HG02571 (cell line): ENCODE results near the gene CSNK1A1L.

ENCODE experiments used
- ATAC-seq: cut with Tn5 transposase; IDR thresholded peaks from one replicate; pipeline ENCODE4 v1.9.1; 2021; ENCODE audit warnings: mild to moderate bottlenecking, moderate library complexity; ENCODE audit not compliant: unreplicated experiment

Gene CSNK1A1L

DNA sequence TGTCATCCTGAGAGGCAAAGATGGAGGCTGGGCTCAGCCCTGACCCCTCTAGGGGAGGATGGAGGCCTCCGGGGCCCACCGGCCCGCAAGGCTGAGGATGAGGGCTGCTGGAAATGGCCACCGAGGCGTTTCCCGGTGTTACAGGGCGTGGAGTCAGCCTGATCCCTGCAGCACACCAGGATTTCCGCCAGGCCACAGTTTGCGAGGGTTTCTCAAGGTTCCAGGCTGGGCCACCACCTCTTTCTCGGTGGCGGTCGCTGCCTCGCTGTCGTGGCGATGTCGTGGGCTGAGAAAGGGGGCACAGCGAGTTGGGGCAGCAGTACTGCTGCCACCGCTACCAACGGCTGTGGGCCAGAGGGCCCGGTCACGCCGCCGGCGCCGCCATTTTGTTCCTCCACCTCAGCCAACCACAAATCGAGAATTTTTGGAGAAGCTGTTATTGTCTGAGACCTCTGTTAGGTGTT lies at the start of gene CSNK1A1L:
Gene CSNK1A1L (minus strand): TSS at position 414 of the 464 bp plus-strand sequence. CDS start 408 bp downstream, at position 6.
- no peak for ATAC-seq

DNA sequence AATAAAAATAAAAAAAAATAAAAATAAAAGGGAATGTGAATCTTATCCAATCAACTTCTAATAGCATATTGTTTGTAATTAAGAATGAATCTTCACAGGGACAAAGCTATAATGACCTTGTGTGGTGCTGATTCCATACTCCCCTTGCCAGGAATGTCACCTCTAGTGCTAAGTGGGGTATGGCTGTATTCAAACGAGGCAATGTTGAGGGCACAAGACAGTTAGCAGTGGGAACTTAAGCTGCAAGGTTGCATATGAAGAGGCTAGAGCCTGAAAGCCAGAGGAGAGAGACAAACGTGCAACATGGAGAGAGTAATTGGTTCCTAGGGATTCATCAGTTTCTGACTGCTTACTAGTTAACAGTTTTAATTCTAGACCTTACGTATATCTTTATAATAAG lies 43.9 kb upstream of the CSNK1A1L start:
- ATAC-seq = no peak

DNA sequence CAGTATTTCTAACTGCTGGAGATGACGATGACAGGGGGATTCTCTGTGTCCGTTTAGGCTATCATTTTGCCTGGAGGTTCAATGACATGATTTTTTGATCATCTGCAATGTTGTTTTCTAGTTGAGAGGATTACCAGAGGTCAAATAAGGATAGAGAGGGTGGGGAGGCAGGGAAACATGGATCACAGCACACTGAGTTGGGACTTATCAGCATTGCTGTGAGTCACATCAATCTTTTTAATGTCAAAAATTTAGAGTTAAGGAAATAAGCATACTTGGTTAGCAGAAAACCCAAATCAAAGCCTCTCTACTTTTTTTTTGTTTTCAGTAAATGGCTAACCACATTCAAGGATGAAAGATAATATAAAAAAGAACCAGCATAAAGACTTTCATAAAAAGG lies 43.0 kb upstream of the CSNK1A1L start:
- ATAC-seq = no peak

DNA sequence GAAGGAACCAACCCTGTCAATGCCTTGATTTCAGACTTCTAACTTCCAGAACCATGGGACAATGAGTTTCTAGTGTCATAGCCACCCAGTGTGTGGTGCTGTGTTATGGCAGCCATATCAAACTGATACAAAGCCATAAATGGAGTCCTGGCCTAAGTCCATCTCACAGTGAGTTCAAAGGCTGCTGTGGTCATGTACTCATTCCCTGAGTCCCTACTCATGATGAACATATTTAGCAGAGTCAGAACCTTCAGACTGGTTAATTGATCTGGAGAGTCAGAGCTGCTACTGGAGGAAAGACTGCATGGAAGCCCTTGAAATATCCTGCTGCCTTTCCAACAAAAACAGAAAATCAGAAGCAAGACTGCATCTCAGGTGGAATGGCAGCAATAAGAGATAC lies 39.2 kb upstream of the CSNK1A1L start:
- ATAC-seq = no peak

DNA sequence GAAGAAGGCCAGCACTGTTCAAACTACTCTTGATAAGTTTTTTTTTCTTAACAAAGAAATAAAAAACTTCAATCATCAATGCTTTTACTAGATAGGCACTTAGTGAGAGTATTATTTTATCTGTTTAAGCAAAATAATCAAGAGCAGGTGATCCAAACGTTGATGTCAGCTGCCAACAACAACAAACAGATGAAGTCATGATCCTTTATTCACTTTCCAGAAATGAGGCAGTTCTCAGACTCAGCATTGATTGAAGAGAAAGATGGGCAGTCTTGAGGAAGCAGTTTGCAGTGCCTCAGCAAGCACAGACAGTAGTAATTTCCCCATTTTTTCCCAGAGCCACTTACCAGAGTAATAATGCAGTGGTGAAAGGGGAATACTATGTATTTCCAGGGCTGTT lies 38.4 kb upstream of the CSNK1A1L start:
- ATAC-seq = no peak

DNA sequence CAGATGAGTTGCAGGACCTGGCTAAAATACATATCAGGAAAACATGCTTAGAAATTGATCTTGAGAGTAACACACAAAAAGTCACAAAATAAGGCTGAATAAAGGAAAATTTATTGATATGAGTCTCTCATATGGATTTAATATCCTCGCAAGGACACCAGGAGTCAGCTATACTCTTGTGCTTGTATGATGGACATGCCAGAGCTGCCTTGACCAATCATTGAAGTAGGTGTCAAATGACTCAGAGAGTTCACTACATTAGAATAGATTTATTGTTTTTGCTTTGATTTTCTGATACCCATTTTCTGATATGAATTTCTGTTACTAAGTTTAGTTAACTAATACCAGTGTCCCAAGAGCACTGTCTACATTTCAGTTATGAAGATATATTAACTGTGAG lies 37.4 kb upstream of the CSNK1A1L start:
- no peak for ATAC-seq

DNA sequence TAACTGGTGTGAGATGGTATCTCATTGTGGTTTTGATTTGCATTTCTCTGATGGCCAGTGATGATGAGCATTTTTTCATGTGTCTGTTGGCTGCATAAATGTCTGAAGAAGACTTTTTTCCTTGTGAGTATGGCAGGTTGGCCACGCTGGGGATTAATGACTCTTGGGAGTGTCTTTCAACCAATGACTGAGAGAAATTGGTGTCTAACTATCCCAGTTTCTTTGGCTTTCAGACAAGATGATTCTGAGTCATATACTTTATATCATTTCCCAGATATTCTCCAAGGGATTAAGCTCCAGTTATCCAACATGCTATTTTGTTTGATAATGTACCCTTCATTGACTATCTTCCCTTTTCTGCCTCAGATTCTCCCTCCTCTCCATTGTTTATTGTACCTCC lies 35.5 kb upstream of the CSNK1A1L start:
- no peak for ATAC-seq

DNA sequence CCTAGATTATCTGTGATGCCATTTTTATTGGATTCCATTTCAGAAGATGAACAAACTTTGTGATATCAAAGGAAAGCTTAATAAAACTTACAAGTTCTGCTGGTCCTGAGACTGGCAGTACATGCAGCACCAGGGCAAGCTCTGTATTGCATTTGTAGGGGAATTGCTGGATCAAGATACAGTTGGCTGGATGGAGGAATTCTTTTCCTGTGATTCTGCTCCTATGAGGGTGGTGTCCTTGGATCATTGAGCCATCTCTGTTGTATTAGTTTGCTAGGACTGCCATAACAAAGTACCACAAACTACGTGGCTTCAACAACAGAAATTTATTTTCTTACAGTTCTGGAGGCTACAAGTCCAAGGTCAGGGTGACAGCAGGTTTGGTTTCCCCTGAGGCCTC lies 33.9 kb upstream of the CSNK1A1L start:
- ATAC-seq = no peak

DNA sequence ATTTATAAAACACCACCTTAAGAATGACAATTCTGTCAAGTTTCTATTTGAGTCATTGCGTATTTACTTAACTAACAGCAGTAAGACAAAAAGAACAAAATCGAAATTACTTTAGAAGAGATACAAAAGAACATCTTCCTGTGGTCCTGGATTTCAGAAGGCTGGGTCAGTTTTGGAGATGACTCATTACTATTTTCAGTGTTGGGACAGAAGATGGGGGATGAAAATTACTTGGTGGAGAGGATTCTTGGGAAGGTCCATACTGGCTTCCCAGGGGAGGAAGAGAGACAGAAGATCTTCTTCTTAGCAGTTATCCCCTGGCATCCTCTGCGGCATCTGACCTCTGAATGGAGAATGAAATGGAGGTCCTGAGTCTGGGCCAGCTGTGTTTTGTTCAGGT lies 33.5 kb upstream of the CSNK1A1L start:
- ATAC-seq = no peak

DNA sequence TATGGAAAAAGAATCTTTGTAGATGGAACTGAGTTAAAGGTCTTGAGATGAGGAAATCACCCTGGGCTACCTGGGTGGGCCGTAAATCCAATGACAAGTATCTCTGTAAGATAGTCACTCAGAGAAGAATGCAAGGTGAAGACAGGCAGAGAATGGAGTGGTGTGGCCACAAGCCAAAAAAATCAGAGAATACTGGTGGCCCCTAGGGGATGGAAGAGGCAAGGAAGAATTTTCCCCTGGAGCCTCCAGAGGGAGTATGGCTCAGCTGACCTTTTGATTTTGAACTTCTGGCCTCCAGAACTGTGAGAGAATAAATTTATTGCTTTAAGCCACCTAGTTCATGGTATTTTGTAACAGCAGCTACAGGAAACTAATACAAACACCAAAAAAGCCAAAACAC lies 32.7 kb upstream of the CSNK1A1L start:
- no peak for ATAC-seq

DNA sequence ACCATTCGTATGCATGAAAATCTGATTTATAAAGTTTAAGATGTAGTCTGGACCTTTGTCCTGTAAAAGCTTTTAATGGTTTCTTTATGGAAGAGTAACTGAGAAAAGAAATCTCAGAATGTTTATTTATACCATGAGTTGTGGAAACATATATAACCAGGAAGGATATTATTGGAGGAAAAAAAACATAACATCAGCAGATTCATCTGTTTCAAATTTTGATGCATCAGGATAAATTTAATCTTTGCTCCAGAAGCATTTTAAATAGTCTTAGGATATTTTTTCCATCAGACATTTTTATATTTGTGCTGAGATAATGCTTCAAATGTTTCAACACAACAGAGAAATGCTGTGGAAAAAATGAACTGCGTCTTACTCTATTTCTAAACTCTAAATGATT lies 31.2 kb upstream of the CSNK1A1L start:
- ATAC-seq = no peak

DNA sequence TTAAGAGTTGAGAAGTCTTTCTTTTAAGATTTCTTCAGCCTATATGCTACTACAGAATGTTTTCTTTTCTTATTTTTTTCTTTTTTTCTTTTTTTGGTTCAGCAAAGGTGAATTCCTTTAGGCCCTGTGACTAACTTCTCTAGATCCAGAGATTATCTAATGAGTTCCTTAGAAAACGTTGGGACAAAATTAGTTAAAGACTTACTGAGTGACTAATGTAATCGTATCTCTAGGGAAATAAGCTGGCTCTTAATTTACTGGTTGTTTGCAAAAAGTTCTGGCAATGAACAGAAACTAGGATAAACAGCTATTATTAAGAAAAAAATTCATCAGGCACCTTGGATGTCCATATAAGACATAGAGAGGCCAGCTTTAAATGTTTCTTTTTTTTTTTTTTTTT lies 30.7 kb upstream of the CSNK1A1L start:
- ATAC-seq = no peak

DNA sequence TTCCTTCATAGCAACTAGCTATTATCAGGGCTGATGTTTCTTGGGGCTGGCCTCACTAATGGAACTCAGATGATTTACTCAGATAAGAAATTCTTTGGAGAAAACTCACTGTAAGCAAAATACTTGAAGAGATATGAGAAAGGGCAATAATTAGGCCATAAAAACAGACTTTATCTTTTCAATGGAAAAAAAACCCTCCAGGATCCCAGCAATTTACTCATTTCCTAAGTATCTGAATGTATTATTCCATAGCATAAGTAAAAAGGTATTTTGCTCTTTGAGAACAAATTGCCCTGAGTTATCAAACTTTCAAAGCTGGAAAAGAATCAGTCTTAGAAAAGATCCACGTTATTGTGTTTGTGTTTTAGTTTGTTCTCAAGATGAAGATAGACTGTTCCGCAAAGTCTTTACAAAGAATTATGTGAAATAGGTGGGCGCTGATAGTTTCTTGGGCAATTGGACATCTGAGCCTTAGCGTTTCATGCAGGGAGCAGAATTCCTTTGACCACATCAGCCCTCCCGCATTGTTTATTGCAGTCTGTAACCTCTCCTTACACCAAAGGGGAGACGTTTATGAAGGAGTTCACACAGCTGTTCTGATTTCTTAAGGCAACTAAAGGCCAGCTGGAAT lies 29.1 kb upstream of the CSNK1A1L start:
- no peak for ATAC-seq

DNA sequence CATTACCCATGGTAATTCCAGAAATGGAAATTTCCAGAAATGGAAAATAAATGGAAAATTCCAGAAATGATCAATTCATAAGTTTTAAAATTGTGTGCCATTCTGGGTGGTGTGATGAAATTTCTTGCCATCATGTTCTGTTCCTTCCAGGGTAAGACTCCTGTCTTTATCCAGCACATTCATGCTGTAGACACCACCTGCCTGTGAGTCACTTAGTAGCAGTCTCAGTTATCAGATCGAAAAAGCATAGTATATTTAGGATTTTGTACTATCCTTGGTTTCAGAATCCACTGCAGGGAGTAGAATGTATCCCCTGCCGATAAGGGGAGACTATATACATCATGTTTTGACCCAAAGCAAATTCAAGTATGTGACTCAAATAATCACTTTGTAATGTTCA lies 26.7 kb upstream of the CSNK1A1L start:
- ATAC-seq = no peak

DNA sequence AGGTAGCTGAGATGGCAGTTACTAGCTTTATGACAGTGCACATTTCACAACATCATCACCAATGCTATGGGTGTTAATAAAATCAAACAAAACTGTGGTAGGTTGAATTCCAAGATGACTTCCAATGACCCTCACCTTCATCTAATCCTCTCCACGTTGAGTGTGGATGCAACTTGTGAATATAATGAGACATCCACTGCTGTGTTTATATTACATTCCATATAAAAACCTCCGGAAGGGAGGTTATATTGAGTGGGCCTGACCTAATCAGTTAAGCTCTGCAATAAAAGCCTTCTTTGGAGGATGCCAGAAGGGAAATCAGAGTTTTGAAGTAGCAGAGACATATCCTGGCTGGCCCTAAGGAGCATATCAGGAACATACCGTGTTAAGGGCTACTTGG lies 25.6 kb upstream of the CSNK1A1L start:
- no peak for ATAC-seq

DNA sequence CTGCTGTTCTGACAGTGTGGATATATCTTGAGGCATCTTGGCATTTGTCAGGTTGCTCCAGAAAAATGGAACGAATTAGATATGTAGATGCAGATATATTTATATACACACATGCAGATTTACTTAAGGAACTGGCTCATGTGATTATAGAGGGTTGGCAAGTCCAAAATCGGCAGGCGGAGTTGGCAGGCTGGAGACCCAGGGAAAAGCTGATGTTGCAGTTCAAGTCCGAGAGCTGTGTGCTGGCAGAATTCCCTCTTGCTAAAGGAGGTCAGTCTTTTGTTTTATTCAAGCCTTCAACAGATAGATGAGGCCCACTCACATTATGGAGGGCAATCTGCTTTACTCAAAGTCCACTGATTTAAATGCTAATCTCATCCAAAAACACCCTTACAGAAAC lies 24.4 kb upstream of the CSNK1A1L start:
- ATAC-seq = no peak

DNA sequence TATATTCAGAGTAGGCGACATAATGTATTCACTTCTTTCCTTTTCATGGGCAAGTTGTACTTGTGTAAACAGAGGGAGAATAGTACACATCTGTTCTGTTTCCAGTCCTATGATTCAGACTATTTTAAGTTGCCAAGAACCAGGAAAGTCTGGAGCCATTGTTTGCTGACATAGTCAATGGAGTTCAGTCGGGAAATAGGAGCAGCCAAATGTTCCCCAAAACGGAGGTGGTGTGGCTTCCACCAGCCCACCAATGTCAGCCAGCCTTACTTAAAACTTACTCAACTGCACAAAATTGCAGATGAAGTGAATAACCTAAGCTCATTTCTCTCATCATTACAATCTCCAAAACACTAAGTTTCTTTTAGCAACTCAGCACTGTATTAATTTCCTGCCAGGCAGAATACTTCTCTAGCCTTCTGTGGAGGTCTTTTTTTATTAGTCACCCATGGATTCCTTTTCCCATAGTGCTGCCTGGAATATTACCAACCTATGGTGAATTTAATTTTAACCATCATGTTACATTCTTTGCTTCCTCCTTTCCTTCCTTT lies 22.3 kb upstream of the CSNK1A1L start:
- ATAC-seq = no peak

DNA sequence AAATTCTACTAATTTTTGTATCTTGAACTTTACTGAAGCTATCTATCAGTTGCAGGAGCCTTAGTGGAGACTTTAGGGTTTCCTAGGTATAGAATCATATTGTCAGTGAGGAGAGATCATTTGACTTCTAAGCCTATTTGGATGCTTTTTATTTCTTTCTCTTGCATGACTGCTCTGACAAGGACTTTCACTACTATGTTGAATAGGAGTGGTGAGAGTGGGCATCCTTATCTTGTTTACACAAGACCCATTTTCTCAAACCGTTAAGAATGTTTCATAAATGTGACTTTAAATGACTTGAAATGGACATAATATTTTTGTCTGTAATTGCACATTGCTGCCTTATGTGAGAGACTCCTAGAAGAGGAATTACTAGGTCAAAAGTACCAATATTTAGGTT lies 17.9 kb upstream of the CSNK1A1L start:
- no peak for ATAC-seq

DNA sequence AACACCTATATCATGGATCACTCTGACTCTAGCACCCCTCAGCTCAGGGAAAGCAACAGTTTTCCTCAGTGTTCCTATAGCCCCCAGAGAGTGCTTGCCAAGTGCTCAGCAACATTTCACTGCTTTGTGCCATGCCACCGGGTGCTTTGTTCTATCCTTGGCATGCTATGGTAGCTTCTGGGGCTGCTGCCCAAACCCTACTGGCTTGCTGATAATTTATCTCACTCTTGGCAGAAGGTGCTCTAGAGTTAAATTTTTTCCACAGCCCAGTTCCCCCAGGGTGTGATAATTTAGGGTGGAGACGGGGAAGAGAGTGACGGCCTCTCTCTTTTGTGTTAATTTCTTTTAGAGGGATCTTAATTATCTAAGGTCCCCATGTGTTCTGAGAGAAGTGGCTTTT lies 12.6 kb upstream of the CSNK1A1L start:
- ATAC-seq = no peak

DNA sequence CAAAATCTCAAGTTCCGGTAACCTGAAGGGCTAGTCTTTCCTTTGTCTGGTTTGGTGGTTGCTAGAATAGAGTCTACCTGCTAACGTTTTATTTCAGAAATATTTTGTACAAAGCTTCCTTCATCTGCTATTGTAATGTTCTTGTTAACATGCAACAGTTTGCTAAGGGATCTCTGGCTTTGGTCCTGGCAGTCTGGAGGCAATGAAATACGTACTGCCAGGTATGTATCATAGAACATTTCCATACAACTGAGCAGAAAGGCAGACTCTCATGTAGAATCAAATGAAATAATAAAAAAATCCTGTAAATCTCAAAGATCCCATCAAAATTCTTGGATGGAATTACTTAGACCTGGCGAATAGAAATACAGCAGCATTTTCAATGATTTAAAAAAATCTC lies 8.8 kb upstream of the CSNK1A1L start:
- ATAC-seq = no peak

DNA sequence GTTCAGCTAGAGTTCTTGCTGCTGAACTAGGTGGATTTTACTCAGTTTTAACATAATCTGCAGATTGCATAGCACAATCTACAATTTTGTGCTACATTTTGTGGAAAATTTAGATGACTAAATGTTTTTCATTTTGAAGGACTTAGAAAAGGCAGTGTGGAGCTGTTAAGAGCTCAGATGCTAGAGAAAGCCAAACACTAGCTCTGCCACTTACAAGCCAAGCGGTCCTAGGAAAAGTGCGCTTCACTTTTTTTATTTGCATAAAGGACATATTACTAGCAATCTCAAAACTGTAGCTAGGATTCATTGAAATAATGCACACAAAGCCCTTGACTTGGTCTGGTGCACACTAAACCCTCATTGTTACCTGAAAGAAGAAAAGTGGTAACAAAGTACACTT lies 8.1 kb upstream of the CSNK1A1L start:
- ATAC-seq = no peak

DNA sequence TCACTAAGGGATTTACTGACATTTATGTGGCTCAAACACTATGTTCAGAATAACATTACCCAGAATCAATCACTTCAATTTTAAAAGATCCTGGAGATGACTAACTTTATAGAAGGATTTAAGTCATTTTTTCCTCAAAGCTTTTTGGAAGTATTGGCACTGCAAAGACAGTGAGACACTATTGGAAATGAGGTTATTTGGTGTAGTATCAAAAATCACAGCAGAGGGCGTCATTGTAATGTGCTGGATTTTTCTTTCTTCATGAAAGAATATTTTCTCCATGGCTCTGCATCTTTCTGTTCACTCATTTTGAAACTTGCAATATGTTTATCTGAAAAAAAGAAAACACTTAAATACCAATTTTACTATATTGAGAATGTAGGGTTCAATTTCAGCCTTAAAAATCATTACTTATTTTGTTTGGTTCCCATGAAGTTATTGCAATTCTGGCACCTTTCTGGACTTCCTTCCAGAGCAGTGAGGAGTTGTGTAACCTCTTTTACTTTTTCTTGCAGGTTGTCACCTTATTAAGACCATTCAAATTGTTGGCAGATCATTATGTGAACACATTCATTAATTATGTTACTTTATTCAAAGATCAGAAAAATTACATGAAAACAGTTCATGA lies 3.7 kb upstream of the CSNK1A1L start:
- ATAC-seq = no peak

DNA sequence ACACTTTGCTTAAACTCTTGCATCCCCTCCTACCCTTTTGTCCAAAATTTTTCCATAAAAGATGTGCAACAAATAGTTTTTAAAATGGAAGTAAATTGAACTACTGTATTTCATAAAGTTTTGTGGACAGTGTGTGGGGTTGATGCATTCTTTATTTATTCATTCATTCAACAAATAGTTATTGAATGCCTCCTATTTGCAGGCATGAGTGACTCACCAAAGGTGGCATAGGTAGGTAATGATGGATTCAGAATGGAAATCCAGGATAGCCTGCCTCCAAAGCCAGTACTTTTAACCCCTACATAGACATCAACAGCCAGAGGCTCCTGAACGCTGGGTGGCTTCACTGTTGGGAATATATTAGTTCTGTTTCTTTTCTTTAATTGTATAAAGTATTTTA lies 2.4 kb upstream of the CSNK1A1L start:
- no peak for ATAC-seq
